Peyer's patch (tissue), 4 donors: ENCODE measurements around the gene ATP11A. TPM values are rescaled to one million over a fixed set of nuclear protein-coding genes. Genes with fewer than 3 reads are reported as not detected.

ENCODE experiments used
- DNase-seq, 3 donors: peaks; one replicate each; pipeline ENCODE4 v3.0.0-alpha.2; 2017 to 2019
- H3K27ac ChIP-seq, 4 donors: fragments of 200-600 bp; sonication (generic); one replicate each; pipeline ENCODE4 v1.5.1; 2016 to 2019
- H3K27me3 ChIP-seq, 2 donors: fragments of 200-600 bp; sonication (generic); one replicate each; pipeline ENCODE4 v1.5.1; 2019
- H3K36me3 ChIP-seq, 3 donors: fragments of 200-600 bp; sonication (generic); one replicate each; pipeline ENCODE4 v1.5.1; 2016 to 2019
- H3K4me1 ChIP-seq, 4 donors: fragments of 200-600 bp; sonication (generic); one replicate each; pipeline ENCODE4 v1.5.1; 2016 to 2019
- H3K4me3 ChIP-seq, 4 donors: fragments of 200-600 bp; sonication (generic); 1 replicate in 3 of 4; 2 replicates in 1 of 4; pipeline ENCODE4 v1.5.1; 2016 to 2019; ENCODE audit warnings: mild to moderate bottlenecking in 1 of 4
- H3K9me3 ChIP-seq, 4 donors: fragments of 200-600 bp; sonication (generic); one replicate each; pipeline ENCODE4 v1.5.1; 2016 to 2019; ENCODE audit warnings: mild to moderate bottlenecking in 1 of 4
- CTCF ChIP-seq, 6 experiments: fragments of 450-650 bp in 4 of 6; fragments of 200-600 bp in 2 of 6; sonication (generic) in 1 of 6; IDR thresholded peaks; one replicate each; pipeline ENCODE4 v1.5.1; 2017 to 2019; ENCODE audit warnings: antibody characterized with exemption in 6 of 6, mild to moderate bottlenecking in 3 of 6, moderate library complexity in 1 of 6
- POLR2A ChIP-seq, 2 donors: fragments of 450-650 bp; IDR thresholded peaks; one replicate each; pipeline ENCODE4 v1.5.1; 2017; ENCODE audit warnings: antibody characterized with exemption in 2 of 2, mild to moderate bottlenecking in 2 of 2, moderate library complexity in 2 of 2
- total RNA-seq, 4 donors: library from RNA; depleted of rRNA; stranded (reverse); fragments of >200 nt; gene quantifications; one replicate each; pipeline ENCODE4 v1.1.0, GENCODE V29; 2016

Gene ATP11A
- total RNA-seq, 4 donors from 2014 or later, result 33.1 to 64.2 (median 53.7) TPM

GRCh38 chr13:112815871-112816270 is 126.0 kb downstream of the ATP11A start:
- no peak overlapping the region for H3K27ac ChIP-seq
- TF ChIP-seq CTCF (IDR thresholded peaks at IDR 0.05), result no peak
- no peak for TF ChIP-seq POLR2A (IDR thresholded peaks at IDR 0.05)
- peak in 1 of 3 donors; percentile 28 for DNase-seq
- no peak overlapping the region for H3K4me3 ChIP-seq
- no peaks in the 10 kb centered on the region for H3K27me3 ChIP-seq
- H3K4me1 ChIP-seq, result no peaks in the 10 kb centered on the region
- H3K9me3 ChIP-seq, result no peaks in the 10 kb centered on the region
- H3K36me3 ChIP-seq, result peaks cover 0 to 50% (median 0%) of the 10 kb centered on the region in 3 donors

GRCh38 chr13:112818040-112818697 is 128.3 kb downstream of the ATP11A start:
- no peaks in the 10 kb centered on the region for H3K4me1 ChIP-seq
- H3K9me3 ChIP-seq, result no peaks in the 10 kb centered on the region
- H3K4me3 ChIP-seq, result no peak overlapping the region
- H3K27ac ChIP-seq, result no peak overlapping the region
- TF ChIP-seq POLR2A (IDR thresholded peaks at IDR 0.05) (no peak), CTCF (IDR thresholded peaks at IDR 0.05) (no peak)
- H3K27me3 ChIP-seq, result no peaks in the 10 kb centered on the region
- H3K36me3 ChIP-seq, result peaks cover 0 to 51% (median 0%) of the 10 kb centered on the region in 3 donors
- DNase-seq, result peak in 1 of 3 donors; percentile 34

- H3K27ac ChIP-seq, result no peak overlapping the region
- TF ChIP-seq POLR2A (IDR thresholded peaks at IDR 0.05), result no peak
- TF ChIP-seq CTCF (IDR thresholded peaks at IDR 0.05), result no peak
- H3K4me1 ChIP-seq, result no peaks in the 10 kb centered on the region
- peak in 1 of 3 donors; percentile 13 for DNase-seq
- no peaks in the 10 kb centered on the region for H3K27me3 ChIP-seq
- no peaks in the 10 kb centered on the region for H3K9me3 ChIP-seq
- no peak overlapping the region for H3K4me3 ChIP-seq
- peaks cover 0 to 56% (median 0%) of the 10 kb centered on the region in 3 donors for H3K36me3 ChIP-seq
Observed at GRCh38 chr13:112818698-112819045, 128.8 kb downstream of the ATP11A start.

GRCh38 chr13:112819111-112819510 is 129.3 kb downstream of the ATP11A start:
- Histone ChIP-seq H3K27ac (no peak overlapping the region), H3K4me1 (no peaks in the 10 kb centered on the region), H3K9me3 (no peaks in the 10 kb centered on the region), H3K4me3 (no peak overlapping the region), H3K36me3 (peaks cover 0 to 58% (median 0%) of the 10 kb centered on the region in 3 donors), H3K27me3 (no peaks in the 10 kb centered on the region)
- no peak for TF ChIP-seq POLR2A (IDR thresholded peaks at IDR 0.05)
- DNase-seq, result no peak

GRCh38 chr13:112819816-112820215 is 130.0 kb downstream of the ATP11A start:
- H3K4me1 ChIP-seq, result no peaks in the 10 kb centered on the region
- no peak overlapping the region for H3K27ac ChIP-seq
- H3K27me3 ChIP-seq, result no peaks in the 10 kb centered on the region
- DNase-seq, result peak in 1 of 3 donors; percentile 40
- no peak overlapping the region for H3K4me3 ChIP-seq
- peaks cover 0 to 62% (median 0%) of the 10 kb centered on the region in 3 donors for H3K36me3 ChIP-seq
- TF ChIP-seq POLR2A (IDR thresholded peaks at IDR 0.05) (no peak), CTCF (IDR thresholded peaks at IDR 0.05) (no peak)
- no peaks in the 10 kb centered on the region for H3K9me3 ChIP-seq

- no peak for TF ChIP-seq POLR2A (IDR thresholded peaks at IDR 0.05)
- TF ChIP-seq CTCF (IDR thresholded peaks at IDR 0.05), result no peak
- Histone ChIP-seq H3K9me3 (no peaks in the 10 kb centered on the region), H3K4me3 (no peak overlapping the region), H3K36me3 (peaks cover 0 to 64% (median 0%) of the 10 kb centered on the region in 3 donors), H3K27me3 (no peaks in the 10 kb centered on the region), H3K27ac (no peak overlapping the region), H3K4me1 (no peaks in the 10 kb centered on the region)
- DNase-seq, result peak in 2 of 3 donors; percentile 2 to 22
Observed at GRCh38 chr13:112820318-112820717, 130.5 kb downstream of the ATP11A start.
